Fibroblast of lung (primary cell): Measurements from ENCODE around the gene CCM2. TPM values are rescaled to one million over a fixed set of nuclear protein-coding genes. Genes with fewer than 3 reads are reported as not detected.

Experiments
- DNase-seq, 2 donors: peaks; one replicate each; pipeline versions ENCODE4 v3.0.0 to v3.0.0-alpha.2; 2010; ENCODE audit warnings: low read depth in 2 of 2
- H2AFZ ChIP-seq: 2 replicates; pipeline ENCODE4 v1.5.1; 2012; ENCODE audit warnings: low read length, control low read depth, inconsistent platforms
- H3K27ac ChIP-seq: 2 replicates; pipeline ENCODE4 v1.5.1; 2011; ENCODE audit warnings: low read length, control low read depth; ENCODE audit not compliant: insufficient read depth
- H3K27me3 ChIP-seq: 2 replicates; pipeline ENCODE4 v1.5.1; 2011; ENCODE audit warnings: mild to moderate bottlenecking, low read length; ENCODE audit not compliant: control insufficient read depth, insufficient read depth
- H3K36me3 ChIP-seq: 2 replicates; pipeline ENCODE4 v1.5.1; 2011; ENCODE audit warnings: low read length; ENCODE audit not compliant: control insufficient read depth, insufficient read depth
- H3K4me1 ChIP-seq: 2 replicates; pipeline ENCODE4 v1.5.1; 2011; ENCODE audit warnings: low read length; ENCODE audit not compliant: control insufficient read depth, insufficient read depth; ENCODE audit errors: extremely low read depth
- H3K4me2 ChIP-seq: 2 replicates; pipeline ENCODE4 v1.5.1; 2011; ENCODE audit warnings: low read length, control low read depth; ENCODE audit not compliant: insufficient read depth; ENCODE audit errors: extremely low read depth
- H3K4me3 ChIP-seq, 4 experiments: fragments of 200-600 bp in 1 of 4; sonication (generic) in 1 of 4; replicated peaks in 1 of 4; 2 replicates each; pipeline ENCODE4 v1.5.1; 2011 to 2016; ENCODE audit warnings: low read length in 4 of 4, low read depth in 3 of 4, mild to moderate bottlenecking in 3 of 4, control low read depth in 2 of 4, inconsistent platforms in 1 of 4, mixed read lengths in 1 of 4; ENCODE audit not compliant: insufficient read depth in 1 of 4; ENCODE audit errors: control extremely low read depth in 1 of 4
- H3K79me2 ChIP-seq: 2 replicates; pipeline ENCODE4 v1.5.1; 2012; ENCODE audit warnings: mild to moderate bottlenecking, low read length, inconsistent platforms; ENCODE audit not compliant: control insufficient read depth, insufficient read depth
- H3K9ac ChIP-seq: 2 replicates; pipeline ENCODE4 v1.5.1; 2011; ENCODE audit warnings: mild to moderate bottlenecking, low read length, control low read depth; ENCODE audit not compliant: insufficient read depth
- H3K9me3 ChIP-seq: 2 replicates; pipeline ENCODE4 v1.5.1; 2012; ENCODE audit warnings: low read depth, low read length; ENCODE audit not compliant: control insufficient read depth, insufficient read depth
- H4K20me1 ChIP-seq: 2 replicates; pipeline ENCODE4 v1.5.1; 2011; ENCODE audit warnings: low read length; ENCODE audit not compliant: control insufficient read depth, insufficient read depth; ENCODE audit errors: extremely low read depth
- CTCF ChIP-seq, 2 donors: IDR thresholded peaks in 1 of 2; conservative IDR thresholded peaks in 1 of 2; 1 replicate in 1 of 2; 2 replicates in 1 of 2; pipeline ENCODE4 v1.5.1; 2011 to 2012; ENCODE audit warnings: low read length in 2 of 2, control low read depth in 1 of 2, inconsistent platforms in 1 of 2, low read depth in 1 of 2, mild to moderate bottlenecking in 1 of 2
- EZH2 ChIP-seq: IDR thresholded peaks from 2 replicates; pipeline ENCODE4 v1.5.1; 2012; ENCODE audit warnings: low read length, control low read depth, mild to moderate bottlenecking; ENCODE audit errors: missing control alignments
- polyA plus RNA-seq, 2 donors: library from polyadenylated mRNA; depleted of rRNA in 1 of 2; stranded (reverse) in 1 of 2; unstranded in 1 of 2; fragments of >200 nt; gene quantifications; 2 replicates each; pipeline ENCODE4 v1.2.1, GENCODE V29; 2011 to 2012; ENCODE audit warnings: missing spikeins in 1 of 2
- total RNA-seq: library from RNA; depleted of rRNA; stranded (reverse); fragments of >200 nt; gene quantifications from 2 replicates; pipeline ENCODE4 v1.2.1, GENCODE V29; 2014

The CCM2 gene
- total and polyA plus RNA-seq, 2 donors (not counting 1 experiment from before 2014, with no cell fraction given), result 27.8 to 52.4 TPM

- TF ChIP-seq EZH2 (no peak), CTCF (conservative IDR thresholded peaks at IDR 0.05 in 1 of 2, IDR thresholded peaks at IDR 0.05 in 1 of 2; ENCODE audit: low read depth in 1 of 2, low read length in 2 of 2) (no peak)
- Histone ChIP-seq H3K79me2 (no peaks in the 10 kb centered on the region), H2AFZ (no peak overlapping the region), H3K9ac (no peak overlapping the region), H3K4me3 (no peak overlapping the region), H3K27ac (no peak overlapping the region), H4K20me1 (no peaks in the 10 kb centered on the region), H3K4me1 (no peaks in the 10 kb centered on the region), H3K4me2 (no peak overlapping the region), H3K36me3 (peaks cover 28% of the 10 kb centered on the region), H3K27me3 (no peaks in the 10 kb centered on the region), H3K9me3 (no peaks in the 10 kb centered on the region)
- no peak for DNase-seq
Measured at GRCh38 chr7:45098983-45099839, 99.2 kb downstream of the CCM2 start.

GRCh38 chr7:45099891-45100760 lies 100.1 kb downstream of the CCM2 start:
- H3K27ac ChIP-seq, result no peak overlapping the region
- no peak overlapping the region for H3K4me3 ChIP-seq
- no peak overlapping the region for H2AFZ ChIP-seq
- peaks cover 33% of the 10 kb centered on the region for H3K36me3 ChIP-seq
- no peaks in the 10 kb centered on the region for H3K79me2 ChIP-seq
- H3K27me3 ChIP-seq, result no peaks in the 10 kb centered on the region
- no peak overlapping the region for H3K4me2 ChIP-seq
- H4K20me1 ChIP-seq, result no peaks in the 10 kb centered on the region
- no peak for DNase-seq
- no peaks in the 10 kb centered on the region for H3K9me3 ChIP-seq
- H3K9ac ChIP-seq, result no peak overlapping the region
- H3K4me1 ChIP-seq, result no peaks in the 10 kb centered on the region
- TF ChIP-seq CTCF (conservative IDR thresholded peaks at IDR 0.05 in 1 of 2, IDR thresholded peaks at IDR 0.05 in 1 of 2; ENCODE audit: low read depth in 1 of 2, low read length in 2 of 2), result no peak
- no peak for TF ChIP-seq EZH2
